ENCODE data around the gene PLAAT2.

DNA sequence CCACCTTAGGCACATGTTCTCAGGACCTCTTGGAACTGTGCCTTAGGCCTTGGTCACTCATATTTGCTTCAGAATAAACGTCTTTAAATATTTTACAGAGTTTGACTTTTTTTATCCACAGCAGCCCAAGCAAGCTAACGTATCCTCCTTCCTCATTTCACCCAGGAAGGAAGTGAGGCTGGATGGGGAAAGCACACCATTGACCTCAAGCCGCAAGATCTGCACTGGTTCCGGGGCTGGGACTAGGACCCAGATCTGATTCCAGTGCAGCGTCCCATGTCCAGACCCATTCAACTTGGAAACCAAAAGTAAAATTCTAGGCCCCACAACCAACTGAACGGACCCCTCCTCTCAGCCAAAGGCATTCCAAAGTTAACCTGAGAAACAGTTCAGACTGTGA lies 59.7 kb downstream of the PLAAT2 start:
- TF ChIP-seq, protein P1, sequence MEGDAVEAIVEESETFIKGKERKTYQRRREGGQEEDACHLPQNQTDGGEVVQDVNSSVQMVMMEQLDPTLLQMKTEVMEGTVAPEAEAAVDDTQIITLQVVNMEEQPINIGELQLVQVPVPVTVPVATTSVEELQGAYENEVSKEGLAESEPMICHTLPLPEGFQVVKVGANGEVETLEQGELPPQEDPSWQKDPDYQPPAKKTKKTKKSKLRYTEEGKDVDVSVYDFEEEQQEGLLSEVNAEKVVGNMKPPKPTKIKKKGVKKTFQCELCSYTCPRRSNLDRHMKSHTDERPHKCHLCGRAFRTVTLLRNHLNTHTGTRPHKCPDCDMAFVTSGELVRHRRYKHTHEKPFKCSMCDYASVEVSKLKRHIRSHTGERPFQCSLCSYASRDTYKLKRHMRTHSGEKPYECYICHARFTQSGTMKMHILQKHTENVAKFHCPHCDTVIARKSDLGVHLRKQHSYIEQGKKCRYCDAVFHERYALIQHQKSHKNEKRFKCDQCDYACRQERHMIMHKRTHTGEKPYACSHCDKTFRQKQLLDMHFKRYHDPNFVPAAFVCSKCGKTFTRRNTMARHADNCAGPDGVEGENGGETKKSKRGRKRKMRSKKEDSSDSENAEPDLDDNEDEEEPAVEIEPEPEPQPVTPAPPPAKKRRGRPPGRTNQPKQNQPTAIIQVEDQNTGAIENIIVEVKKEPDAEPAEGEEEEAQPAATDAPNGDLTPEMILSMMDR (IDR thresholded peaks at IDR 0.05; ENCODE audit: low read depth, low read length, missing input control): no peak
- no peak for TF ChIP-seq NR2F2 (IDR thresholded peaks at IDR 0.05)
- TF ChIP-seq, protein P2, sequence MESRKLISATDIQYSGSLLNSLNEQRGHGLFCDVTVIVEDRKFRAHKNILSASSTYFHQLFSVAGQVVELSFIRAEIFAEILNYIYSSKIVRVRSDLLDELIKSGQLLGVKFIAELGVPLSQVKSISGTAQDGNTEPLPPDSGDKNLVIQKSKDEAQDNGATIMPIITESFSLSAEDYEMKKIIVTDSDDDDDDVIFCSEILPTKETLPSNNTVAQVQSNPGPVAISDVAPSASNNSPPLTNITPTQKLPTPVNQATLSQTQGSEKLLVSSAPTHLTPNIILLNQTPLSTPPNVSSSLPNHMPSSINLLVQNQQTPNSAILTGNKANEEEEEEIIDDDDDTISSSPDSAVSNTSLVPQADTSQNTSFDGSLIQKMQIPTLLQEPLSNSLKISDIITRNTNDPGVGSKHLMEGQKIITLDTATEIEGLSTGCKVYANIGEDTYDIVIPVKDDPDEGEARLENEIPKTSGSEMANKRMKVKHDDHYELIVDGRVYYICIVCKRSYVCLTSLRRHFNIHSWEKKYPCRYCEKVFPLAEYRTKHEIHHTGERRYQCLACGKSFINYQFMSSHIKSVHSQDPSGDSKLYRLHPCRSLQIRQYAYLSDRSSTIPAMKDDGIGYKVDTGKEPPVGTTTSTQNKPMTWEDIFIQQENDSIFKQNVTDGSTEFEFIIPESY (IDR thresholded peaks at IDR 0.05): no peak
- no peak for TF ChIP-seq EGR1 (IDR thresholded peaks at IDR 0.05; ENCODE audit: low read depth in 2 of 2)
- no peak for TF ChIP-seq SP1 (IDR thresholded peaks at IDR 0.05)
- TF ChIP-seq, protein P3, sequence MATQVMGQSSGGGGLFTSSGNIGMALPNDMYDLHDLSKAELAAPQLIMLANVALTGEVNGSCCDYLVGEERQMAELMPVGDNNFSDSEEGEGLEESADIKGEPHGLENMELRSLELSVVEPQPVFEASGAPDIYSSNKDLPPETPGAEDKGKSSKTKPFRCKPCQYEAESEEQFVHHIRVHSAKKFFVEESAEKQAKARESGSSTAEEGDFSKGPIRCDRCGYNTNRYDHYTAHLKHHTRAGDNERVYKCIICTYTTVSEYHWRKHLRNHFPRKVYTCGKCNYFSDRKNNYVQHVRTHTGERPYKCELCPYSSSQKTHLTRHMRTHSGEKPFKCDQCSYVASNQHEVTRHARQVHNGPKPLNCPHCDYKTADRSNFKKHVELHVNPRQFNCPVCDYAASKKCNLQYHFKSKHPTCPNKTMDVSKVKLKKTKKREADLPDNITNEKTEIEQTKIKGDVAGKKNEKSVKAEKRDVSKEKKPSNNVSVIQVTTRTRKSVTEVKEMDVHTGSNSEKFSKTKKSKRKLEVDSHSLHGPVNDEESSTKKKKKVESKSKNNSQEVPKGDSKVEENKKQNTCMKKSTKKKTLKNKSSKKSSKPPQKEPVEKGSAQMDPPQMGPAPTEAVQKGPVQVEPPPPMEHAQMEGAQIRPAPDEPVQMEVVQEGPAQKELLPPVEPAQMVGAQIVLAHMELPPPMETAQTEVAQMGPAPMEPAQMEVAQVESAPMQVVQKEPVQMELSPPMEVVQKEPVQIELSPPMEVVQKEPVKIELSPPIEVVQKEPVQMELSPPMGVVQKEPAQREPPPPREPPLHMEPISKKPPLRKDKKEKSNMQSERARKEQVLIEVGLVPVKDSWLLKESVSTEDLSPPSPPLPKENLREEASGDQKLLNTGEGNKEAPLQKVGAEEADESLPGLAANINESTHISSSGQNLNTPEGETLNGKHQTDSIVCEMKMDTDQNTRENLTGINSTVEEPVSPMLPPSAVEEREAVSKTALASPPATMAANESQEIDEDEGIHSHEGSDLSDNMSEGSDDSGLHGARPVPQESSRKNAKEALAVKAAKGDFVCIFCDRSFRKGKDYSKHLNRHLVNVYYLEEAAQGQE (IDR thresholded peaks at IDR 0.05): no peak
- TF ChIP-seq, protein P4, sequence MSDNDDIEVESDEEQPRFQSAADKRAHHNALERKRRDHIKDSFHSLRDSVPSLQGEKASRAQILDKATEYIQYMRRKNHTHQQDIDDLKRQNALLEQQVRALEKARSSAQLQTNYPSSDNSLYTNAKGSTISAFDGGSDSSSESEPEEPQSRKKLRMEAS (IDR thresholded peaks at IDR 0.05): no peak
- no peak for TF ChIP-seq FOXA1 (IDR thresholded peaks at IDR 0.05)
- no peak for TF ChIP-seq RAD21 (IDR thresholded peaks at IDR 0.05)
- TF ChIP-seq TAF1 (conservative IDR thresholded peaks at IDR 0.05): no peak
- TF ChIP-seq JUND (IDR thresholded peaks at IDR 0.05): no peak
- TF ChIP-seq GABPA (IDR thresholded peaks at IDR 0.05 in 1 of 2, conservative IDR thresholded peaks at IDR 0.05 in 1 of 2): no peak
- no peak for TF ChIP-seq YY1 (IDR thresholded peaks at IDR 0.05)
